ENCODE results near the gene EIF1AD.
A peak's percentile ranks its signal among the peaks of the same experiment; 100 is the strongest.
"Not testable (repeated sequence)": the region's sequence is repeated elsewhere in the genome, so short reads cannot be mapped to it uniquely, and the experiment has no call there.

The EIF1AD gene

DNA sequence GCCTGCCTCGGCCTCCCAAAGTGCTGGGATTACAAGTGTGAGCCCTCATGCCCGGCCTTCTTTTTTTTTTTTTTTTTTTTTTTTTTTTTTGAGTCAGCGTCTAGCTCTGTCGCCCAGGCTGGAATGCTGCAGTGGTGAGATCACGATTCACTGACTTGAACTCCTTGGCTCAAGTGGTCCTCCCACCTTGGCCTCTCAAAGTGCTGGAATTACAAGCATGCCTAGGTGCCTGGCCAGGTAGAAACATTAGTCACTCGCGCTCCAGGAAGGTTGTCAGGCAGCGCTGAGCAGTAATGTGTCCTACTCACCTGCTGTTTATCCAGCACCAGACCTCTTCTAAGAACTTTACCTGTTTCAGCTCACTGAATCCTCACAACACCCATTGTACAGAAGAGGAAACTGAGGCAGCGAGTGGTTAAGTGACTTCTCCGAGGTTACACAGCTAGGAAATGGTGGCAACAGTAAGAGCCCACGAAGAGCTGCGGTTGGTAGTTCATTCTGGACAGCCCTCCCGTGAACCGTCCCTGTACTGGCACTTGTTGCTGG, 9.4 kb upstream of the EIF1AD start:
- Histone ChIP-seq H3K27ac (peak overlapping the region; percentile 69 to 96), H3K27me3 (no peaks in the 10 kb centered on the region), H3K4me1 (peaks cover 0 to 56% (median 47%) of the 10 kb centered on the region in 4 donors), H3K36me3 (peaks cover 0 to 3% (median 0%) of the 10 kb centered on the region in 3 donors), H3K9me3 (no peaks in the 10 kb centered on the region), H3K4me3 (peak overlapping the region; percentile 6 to 35)
- TF ChIP-seq, protein P1, sequence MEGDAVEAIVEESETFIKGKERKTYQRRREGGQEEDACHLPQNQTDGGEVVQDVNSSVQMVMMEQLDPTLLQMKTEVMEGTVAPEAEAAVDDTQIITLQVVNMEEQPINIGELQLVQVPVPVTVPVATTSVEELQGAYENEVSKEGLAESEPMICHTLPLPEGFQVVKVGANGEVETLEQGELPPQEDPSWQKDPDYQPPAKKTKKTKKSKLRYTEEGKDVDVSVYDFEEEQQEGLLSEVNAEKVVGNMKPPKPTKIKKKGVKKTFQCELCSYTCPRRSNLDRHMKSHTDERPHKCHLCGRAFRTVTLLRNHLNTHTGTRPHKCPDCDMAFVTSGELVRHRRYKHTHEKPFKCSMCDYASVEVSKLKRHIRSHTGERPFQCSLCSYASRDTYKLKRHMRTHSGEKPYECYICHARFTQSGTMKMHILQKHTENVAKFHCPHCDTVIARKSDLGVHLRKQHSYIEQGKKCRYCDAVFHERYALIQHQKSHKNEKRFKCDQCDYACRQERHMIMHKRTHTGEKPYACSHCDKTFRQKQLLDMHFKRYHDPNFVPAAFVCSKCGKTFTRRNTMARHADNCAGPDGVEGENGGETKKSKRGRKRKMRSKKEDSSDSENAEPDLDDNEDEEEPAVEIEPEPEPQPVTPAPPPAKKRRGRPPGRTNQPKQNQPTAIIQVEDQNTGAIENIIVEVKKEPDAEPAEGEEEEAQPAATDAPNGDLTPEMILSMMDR (IDR thresholded peaks at IDR 0.05) = no peak
- intact Hi-C loops (cut with DNase I; ENCODE audit: low total_unique reads) = no loop called here
- DNase-seq = no peak

DNA sequence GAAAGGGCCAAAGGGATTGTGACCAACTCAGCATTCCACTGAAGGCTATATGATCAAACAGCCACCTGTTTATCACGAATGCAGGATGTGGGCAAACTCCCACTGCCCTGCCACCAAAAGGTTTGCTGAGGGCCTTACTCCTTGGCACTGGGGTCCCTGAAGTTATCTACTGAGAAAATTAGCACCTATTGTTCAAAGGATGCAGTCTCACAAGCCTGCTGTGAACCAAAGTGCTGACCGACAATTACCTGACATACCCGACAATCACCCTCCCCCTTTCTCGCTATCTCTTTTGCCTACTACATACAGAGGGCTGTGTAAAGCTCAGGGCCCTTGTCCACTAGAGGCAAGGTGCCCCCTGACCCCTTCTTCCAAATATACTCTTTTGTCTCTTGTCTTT, 8.1 kb upstream of the EIF1AD start:
- H3K36me3 ChIP-seq = peaks cover 0 to 15% (median 2%) of the 10 kb centered on the region in 3 donors
- H3K27me3 ChIP-seq; H3K4me3 ChIP-seq; H3K9me3 ChIP-seq; H3K27ac ChIP-seq; DNase-seq; intact Hi-C loops (cut with DNase I; ENCODE audit: low total_unique reads): not testable (repeated sequence)
- peaks cover 0 to 44% (median 34%) of the 10 kb centered on the region in 4 donors for H3K4me1 ChIP-seq

DNA sequence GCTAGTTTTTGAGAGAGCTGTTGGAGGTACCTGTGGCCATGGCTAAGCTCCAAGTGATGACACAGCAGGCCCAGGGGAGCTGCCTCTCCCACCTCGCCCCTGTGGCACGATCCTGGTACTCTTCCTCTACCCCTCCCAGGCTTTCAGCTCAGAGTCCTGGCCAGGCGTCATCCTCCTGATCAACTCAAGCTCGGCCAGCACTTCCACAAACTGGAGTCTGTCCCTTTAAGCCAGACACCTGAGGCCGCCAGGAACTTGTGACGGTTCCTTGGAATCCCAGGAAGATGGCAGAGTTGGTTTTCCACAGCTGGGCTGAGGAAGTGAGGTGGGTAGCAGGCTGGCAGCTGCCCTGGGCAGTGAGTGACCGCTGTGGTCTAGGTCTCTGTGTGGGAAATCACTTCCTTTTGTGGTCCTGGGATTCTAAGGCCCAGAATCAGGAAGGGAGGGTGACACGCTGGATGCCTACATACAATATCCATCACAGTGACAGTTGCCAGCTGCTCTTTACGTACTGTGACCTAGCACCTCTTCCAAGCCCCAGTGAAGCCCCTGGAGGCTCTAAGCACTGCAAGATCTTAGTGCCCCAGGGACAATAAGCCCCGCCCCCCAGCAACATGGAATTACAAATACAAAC, 6.6 kb upstream of the EIF1AD start:
- no peaks in the 10 kb centered on the region for H3K27me3 ChIP-seq
- no peak overlapping the region for H3K4me3 ChIP-seq
- no peaks in the 10 kb centered on the region for H3K9me3 ChIP-seq
- no peak for DNase-seq
- peaks cover 9 to 30% (median 14%) of the 10 kb centered on the region in 3 donors for H3K36me3 ChIP-seq
- no peak overlapping the region for H3K27ac ChIP-seq
- H3K4me1 ChIP-seq = peaks cover 0 to 32% (median 23%) of the 10 kb centered on the region in 4 donors
- TF ChIP-seq, protein P1 (IDR thresholded peaks at IDR 0.05) = no peak
- intact Hi-C loops (cut with DNase I; ENCODE audit: low total_unique reads) = no loop called here

DNA sequence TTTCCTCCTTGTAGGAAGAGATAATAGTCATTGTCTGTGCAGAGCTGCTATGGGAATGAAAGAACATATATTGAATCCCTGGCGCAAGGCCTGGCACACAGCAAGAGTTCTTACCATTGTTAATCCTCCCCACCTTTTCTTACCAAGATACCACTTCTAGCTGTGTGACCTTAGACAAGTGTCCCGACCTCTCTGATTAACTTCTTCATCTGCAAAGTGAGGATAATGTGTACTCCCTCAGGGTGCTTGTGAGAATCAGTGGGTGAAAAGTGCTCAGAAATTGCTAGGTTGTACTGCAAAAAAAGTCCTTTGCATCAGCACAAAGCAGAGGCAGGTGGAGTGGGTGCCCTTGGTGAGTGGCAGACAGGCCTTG, 6.1 kb upstream of the EIF1AD start:
- peaks cover 0 to 32% (median 23%) of the 10 kb centered on the region in 4 donors for H3K4me1 ChIP-seq
- TF ChIP-seq, protein P1 (IDR thresholded peaks at IDR 0.05) = no peak
- no peaks in the 10 kb centered on the region for H3K27me3 ChIP-seq
- no peak for DNase-seq
- no peak overlapping the region for H3K27ac ChIP-seq
- no peaks in the 10 kb centered on the region for H3K9me3 ChIP-seq
- intact Hi-C loops (cut with DNase I; ENCODE audit: low total_unique reads) = no loop called here
- H3K36me3 ChIP-seq = peaks cover 9 to 32% (median 14%) of the 10 kb centered on the region in 3 donors
- H3K4me3 ChIP-seq = no peak overlapping the region

DNA sequence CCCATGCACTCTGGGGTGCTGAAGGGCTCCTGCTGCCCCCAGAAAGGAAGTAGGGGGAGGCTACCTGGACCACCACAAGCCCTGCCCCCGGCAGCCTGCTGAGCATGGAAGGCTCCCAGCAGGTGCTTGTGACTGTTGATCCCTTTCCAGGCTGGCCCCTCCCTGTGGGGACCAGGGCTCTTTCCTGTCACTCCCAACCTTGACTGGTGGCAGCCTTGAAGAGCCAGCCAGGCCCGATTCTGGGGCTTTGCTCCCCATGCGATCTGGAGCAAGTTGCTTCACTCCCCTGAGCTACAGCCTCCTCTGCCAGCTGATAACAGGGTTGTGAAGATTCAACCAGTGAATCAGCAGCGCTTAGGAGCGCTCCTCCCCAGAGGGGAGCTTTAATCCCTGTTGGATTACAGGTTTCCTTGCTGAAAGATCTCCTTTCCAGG, 5.3 kb upstream of the EIF1AD start:
- TF ChIP-seq, protein P1 (IDR thresholded peaks at IDR 0.05) = no peak
- no peak for DNase-seq
- H3K27ac ChIP-seq = peak overlapping the region in 1 of 2 donors; percentile 15

DNA sequence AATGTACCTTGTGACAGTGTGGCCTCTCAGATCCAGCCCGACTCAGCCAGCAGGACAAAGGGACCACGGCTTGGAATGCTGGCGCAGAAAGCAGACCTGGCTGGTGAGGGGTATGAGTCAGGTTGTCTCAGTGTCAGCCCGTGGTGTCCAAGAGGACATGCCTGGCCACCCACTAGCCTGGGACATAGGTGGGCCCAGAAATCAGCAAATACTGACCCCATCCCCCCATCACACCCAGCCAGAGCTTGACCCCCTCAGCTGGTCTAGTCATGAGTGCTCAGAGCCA, 4.9 kb upstream of the EIF1AD start:
- Histone ChIP-seq H3K4me3 (no peak overlapping the region), H3K27ac (peak overlapping the region in 1 of 2 donors; percentile 15), H3K4me1 (peaks cover 0 to 23% (median 14%) of the 10 kb centered on the region in 4 donors), H3K36me3 (peaks cover 9 to 32% (median 14%) of the 10 kb centered on the region in 3 donors), H3K9me3 (no peaks in the 10 kb centered on the region), H3K27me3 (no peaks in the 10 kb centered on the region)
- TF ChIP-seq, protein P1 (IDR thresholded peaks at IDR 0.05) = no peak
- no peak for DNase-seq
- intact Hi-C loops (cut with DNase I; ENCODE audit: low total_unique reads) = no loop called here

More for the DNA sequence above, 5.3 kb upstream of the EIF1AD start:
- intact Hi-C loops (cut with DNase I; ENCODE audit: low total_unique reads) = no loop called here
- H3K27me3 ChIP-seq = no peaks in the 10 kb centered on the region
- no peaks in the 10 kb centered on the region for H3K9me3 ChIP-seq
- peaks cover 9 to 32% (median 14%) of the 10 kb centered on the region in 3 donors for H3K36me3 ChIP-seq
- H3K4me1 ChIP-seq = peaks cover 0 to 27% (median 18%) of the 10 kb centered on the region in 4 donors
- no peak overlapping the region for H3K4me3 ChIP-seq

Measured in tibial artery (tissue), 4 donors.